Activated gamma-delta T cell (primary cell): ENCODE data around the gene CEP44.

Experiments
- DNase-seq: peaks from one replicate; lab custom pipeline; 2025; lab: John Stamatoyannopoulos, UW

CEP44 gene

GRCh38 chr4:174279433-174280155, 4.1 kb upstream of the CEP44 start:
- no peak for DNase-seq

DNA sequence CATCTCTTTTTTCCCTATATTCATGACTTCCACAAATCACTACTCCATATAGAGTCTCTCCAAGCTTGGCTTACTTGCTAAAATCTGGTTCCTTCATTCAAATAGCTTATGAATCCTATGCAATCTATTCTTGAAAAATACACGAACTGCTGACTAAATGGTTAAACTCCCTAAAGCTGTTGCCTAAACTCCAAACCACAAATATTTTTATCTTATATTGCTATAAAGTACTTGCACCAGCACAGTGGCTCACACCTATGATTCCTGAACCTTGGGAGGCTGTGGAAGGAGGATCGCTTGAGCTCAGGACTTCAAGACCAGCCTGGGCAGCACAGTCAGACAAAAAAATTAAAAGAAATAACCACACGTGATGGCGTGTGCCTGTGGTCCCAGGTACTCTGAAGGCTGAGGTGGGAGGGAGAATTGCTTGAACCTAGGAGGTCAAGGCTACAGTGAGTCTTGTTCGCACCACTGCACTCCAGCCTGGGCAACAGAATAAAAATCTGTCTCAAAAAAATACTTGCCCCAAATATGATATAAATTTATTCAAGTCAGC, 2.5 kb upstream of the CEP44 start:
- no peak for DNase-seq

DNA sequence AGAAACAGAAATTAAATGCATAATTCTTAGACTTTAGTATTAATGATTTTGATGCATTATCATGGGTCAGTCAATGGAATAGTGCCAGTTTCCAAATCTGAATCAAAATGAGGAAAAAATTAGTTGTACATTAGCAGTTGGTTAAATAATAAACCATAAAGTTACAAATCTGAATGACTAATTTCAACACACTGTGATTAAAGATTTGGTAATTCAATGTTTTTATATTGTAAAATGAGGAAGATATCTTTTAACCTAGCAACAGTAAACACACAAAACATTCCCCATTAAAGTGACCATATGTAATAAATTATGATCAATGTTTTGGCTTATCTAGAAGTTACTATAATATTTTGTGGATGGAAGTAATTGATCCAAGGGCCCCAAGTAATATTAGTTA, 1.8 kb upstream of the CEP44 start:
- no peak for DNase-seq

- peak; percentile 20 for DNase-seq
These were observed 740 bp upstream of the CEP44 start for GRCh38 chr4:174282836-174283506.

GRCh38 chr4:174284487-174284886, 776 bp downstream of the CEP44 start:
- no peak for DNase-seq

- DNase-seq, result no peak
These were observed 3.2 kb downstream of the CEP44 start for GRCh38 chr4:174286870-174287269.

DNA sequence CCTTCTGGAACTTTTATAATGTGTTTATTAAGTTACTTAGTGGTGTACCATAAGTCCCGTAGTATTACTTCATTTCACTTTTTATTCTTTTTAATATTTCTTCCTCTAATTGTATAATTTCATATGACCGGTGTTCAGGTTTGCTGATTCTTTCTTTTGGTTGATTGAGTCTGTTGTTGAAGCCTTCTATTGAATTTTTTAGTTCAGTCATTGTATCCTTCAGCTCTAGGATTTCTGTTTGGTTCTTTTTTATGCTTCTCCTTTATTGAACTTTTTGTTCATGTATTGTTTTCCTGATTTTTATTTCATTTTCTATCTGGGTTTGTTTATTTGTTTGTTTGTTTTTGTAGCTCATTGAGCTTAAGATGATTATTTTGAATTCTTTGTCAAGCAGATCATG, 8.8 kb downstream of the CEP44 start:
- no peak for DNase-seq

DNA sequence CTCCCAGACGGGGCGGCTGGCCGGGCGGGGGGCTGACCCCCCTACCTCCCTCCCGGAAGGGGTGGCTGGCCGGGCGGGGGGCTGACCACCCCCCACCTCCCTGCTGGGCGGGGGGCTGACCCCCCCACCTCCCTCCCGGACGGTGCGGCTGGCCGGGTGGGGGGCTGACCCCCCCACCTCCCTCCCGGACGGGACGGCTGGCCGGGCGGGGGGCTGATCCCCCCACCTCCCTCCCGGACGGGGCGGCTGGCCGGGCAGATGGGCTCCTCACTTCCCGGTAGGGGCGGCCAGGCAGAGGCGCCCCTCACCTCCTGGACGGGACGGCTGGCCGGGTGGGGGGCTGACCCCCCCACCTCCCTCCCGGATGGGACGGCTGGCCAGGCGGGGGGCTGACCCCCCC, 10.9 kb downstream of the CEP44 start:
- DNase-seq, result peak; percentile 6

DNA sequence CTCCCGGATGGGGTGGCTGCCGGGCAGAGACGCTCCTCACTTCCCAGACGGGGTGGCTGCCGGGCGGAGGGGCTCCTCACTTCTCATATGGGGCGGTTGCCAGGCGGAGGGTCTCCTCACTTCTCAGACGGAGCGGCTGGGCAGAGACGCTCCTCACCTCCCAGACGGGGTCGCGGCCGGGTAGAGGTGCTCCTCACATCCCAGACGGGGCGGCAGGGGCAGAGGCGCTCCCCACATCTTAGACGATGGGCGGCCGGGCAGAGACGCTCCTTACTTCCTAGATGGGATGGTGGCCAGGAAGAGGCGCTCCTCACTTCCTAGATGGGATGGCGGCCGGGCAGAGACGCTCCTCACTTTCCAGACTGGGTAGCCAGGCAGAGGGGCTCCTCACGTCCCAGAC, 11.4 kb downstream of the CEP44 start:
- DNase-seq, result peak; percentile 4

DNA sequence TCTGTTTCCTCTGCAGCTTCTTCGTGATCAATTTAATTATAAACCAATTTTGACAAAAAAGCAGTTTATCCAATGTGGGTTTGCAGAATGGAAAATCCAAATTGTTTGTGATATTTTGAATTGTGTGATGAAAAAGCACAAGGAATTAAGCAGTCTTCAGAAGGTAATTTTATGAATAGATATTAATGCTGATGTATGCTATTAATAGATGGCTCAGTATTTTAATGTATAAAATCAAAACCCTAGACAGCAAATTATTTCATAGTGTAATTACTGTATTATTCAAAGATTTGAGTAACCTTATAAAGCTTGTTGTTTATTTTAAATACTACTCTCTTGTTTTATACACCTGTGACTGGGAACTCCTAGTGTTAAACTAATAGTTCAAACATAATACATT, 20.0 kb downstream of the CEP44 start:
- no peak for DNase-seq

GRCh38 chr4:174304664-174305063, 21.0 kb downstream of the CEP44 start:
- no peak for DNase-seq

DNA sequence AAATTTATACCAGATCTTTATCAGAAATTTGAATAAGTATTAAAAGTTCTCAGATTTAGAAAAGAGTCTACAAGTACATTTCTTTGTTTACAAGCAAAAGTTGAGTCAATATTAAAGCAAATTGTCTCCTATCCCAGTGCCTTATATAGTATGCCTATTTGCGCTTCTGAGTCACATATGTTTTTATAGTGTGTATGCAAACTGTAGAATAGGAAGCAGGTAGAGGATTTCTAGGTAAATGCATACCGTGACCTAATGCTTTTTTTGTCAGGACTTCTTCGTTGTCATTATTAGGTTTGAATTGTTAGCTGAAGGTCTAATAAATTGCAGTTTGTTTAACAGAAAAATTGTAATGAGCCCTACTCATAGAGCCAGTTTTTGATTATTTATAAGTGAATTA, 22.2 kb downstream of the CEP44 start:
- DNase-seq, result no peak

- DNase-seq, result no peak
These were observed 24.0 kb downstream of the CEP44 start for GRCh38 chr4:174307694-174308093.

DNA sequence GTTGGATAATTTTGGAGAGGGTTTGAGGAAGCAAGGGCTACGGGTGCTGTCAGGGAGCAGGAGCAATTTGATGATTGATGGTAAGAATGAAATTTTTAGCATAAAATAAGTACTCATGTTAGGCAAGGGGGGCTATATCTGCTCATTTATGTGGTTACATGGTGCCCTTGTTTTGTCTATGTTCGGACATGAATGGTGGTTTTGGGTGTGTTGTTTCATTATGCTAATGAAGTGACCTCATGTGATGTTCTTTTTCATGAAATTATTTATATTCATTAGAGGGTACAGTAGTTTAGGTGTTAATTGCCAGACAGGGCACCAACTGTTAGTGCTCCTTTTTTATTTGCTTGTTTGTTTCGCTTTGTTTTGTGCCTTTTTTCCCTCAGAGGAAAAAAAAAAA, 29.3 kb downstream of the CEP44 start:
- DNase-seq, result no peak

- no peak for DNase-seq
These were observed 30.6 kb downstream of the CEP44 start for GRCh38 chr4:174314274-174314673.

- DNase-seq, result no peak
These were observed 31.1 kb downstream of the CEP44 start for GRCh38 chr4:174314770-174315169.

DNA sequence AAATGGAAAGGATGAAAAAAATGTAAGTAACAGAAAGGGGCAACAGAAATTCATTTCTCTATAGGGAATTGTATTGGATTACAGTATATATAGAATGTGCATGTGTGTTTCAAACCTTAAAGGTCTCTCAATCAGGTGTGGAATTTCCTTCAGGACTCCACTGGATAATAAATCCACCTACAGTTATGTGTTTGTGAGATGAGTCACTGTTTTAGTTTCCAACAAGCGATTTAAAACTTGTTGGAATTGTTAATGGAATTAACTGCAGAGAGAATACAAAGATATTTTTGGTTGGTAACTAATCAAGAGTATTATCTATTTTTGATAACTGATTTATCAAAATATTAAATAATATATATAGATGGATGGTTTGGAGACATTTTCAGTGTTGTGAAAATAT, 32.8 kb downstream of the CEP44 start:
- DNase-seq, result no peak

GRCh38 chr4:174316954-174317353, 33.2 kb downstream of the CEP44 start:
- no peak for DNase-seq

DNA sequence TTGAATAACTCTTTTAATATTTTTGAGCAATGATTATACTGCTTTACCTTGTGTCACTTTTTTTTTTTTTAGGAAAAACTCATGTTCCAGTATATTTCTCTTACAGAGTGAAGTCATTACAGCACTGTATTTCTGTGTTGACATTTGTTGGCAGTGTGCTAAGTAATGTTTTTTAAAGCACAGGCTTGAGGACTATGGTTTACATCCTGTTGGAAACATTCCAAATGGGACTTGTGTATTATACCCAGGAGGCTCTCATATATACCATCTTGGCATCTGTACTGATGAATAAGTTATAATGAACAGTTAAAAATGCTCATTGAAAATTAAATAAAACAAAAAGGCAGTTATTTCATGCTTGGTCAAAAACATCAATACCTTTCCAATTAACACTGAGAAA, 33.8 kb downstream of the CEP44 start:
- no peak for DNase-seq

- DNase-seq, result no peak
These were observed 35.4 kb downstream of the CEP44 start for GRCh38 chr4:174318829-174319764.

DNA sequence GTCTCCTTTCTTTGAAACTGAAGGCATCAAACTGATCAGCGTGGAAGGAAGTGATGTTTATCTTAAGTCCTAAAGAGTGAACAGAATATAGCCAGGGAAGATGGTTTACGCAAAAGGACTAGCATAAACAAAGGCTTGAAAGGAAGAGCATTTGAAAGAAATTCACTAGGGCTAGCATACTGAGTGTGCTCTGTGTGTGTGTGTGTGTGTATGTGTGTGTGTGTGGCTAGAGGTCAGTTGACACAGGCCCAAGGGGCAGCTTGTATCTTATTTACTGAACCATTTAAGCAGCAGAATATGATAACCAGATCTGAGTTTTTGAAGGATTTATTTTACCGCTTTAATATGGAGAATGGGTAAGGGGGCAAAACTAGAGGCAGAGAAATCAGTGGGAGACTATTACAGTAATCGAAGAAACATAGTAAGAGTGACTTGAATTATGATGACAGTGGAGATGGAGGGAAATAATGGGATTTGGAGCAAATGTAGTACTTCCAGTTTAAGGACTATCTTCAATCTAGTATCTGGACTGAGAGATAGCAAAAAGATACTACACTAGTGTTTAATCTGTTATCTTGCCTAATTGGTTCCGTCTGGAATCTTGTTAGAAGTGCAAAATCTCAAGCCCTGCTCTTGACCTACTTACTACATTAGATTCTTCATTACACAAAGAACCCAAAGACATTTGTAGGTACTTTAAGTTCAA, 36.9 kb downstream of the CEP44 start:
- no peak for DNase-seq

DNA sequence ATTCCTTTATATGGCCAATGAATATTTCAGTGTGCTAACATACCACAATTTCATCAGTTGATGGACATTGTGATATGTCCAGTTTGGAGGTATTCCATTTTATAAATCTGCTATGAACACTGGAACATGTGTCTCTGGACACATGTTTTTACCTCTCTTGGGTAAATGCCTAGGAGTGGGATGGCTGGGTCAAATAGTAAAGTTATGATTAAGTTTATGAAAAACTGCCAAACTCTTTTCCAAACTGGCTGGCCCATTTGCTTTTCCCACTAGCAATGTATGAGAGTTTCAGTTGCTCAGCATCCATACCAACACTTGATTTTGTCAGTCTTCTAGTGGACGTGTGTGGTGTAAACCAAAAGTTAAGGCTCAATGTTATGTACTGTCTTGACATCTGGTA, 40.5 kb downstream of the CEP44 start:
- DNase-seq, result no peak
